Stimulated activated naive CD8-positive, alpha-beta T cell treated with anti-CD3 and anti-CD28 coated beads, Interleukin-15, amount 100 ng/mL, for 72 hours (primary cell): Measurements from ENCODE around the gene OSBPL3.
"Not testable (repeated sequence)": the region's sequence is repeated elsewhere in the genome, so short reads cannot be mapped to it uniquely, and the experiment has no call there.

Experiments
- ATAC-seq: fragments of 150-1000 bp; cut with Tn5 transposase; 2 replicates; pipeline ENCODE4 v1.10.0; 2021; ENCODE audit warnings: mild to moderate bottlenecking, moderate library complexity
- DNase-seq, 2 donors: peaks; one replicate each; pipeline ENCODE4 v3.0.0; 2021 to 2022
- H3K27ac Mint-ChIP-seq, 2 donors: one replicate each; pipeline ENCODE4 v1.8.0; 2022; ENCODE audit warnings: mild to moderate bottlenecking in 2 of 2, mixed read lengths in 2 of 2, moderate library complexity in 2 of 2
- H3K27me3 Mint-ChIP-seq: one replicate; pipeline ENCODE4 v1.8.0; 2022; ENCODE audit warnings: mixed read lengths
- H3K4me1 Mint-ChIP-seq: one replicate; pipeline ENCODE4 v1.8.0; 2022; ENCODE audit warnings: mild to moderate bottlenecking, mixed read lengths
- H3K4me3 Mint-ChIP-seq, 2 donors: one replicate each; pipeline ENCODE4 v1.8.0; 2022; ENCODE audit warnings: mild to moderate bottlenecking in 2 of 2, mixed read lengths in 2 of 2, moderate library complexity in 1 of 2
- H3K9me3 Mint-ChIP-seq, 2 donors: one replicate each; pipeline ENCODE4 v1.8.0; 2022; ENCODE audit warnings: mixed read lengths in 2 of 2

OSBPL3 gene

DNA sequence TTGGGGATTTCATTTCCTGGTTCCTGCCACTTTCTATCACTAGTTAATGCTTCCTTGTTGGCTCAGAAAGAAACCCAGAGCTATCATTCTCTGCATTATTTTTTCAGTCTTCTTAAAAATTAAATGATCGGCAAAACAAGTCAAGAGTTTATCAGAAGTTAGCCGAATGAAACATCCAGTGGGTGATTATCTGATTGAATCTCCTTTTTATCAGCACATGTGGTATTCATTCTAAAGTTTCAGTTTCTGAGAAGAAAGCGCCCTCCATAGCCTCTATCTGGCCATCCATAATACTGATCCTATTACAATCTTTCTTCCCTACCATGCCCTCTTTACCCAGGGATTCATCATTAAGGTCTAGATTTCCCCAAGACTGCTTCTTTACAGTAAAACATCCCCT, 71.8 kb downstream of the OSBPL3 start:
- no peak overlapping the region for H3K4me3 Mint-ChIP-seq
- no peaks in the 10 kb centered on the region for H3K27me3 Mint-ChIP-seq
- DNase-seq (no peak), ATAC-seq (no peak)
- peaks cover 35% of the 10 kb centered on the region for H3K4me1 Mint-ChIP-seq
- H3K27ac Mint-ChIP-seq: no peak overlapping the region
- H3K9me3 Mint-ChIP-seq: no peaks in the 10 kb centered on the region

DNA sequence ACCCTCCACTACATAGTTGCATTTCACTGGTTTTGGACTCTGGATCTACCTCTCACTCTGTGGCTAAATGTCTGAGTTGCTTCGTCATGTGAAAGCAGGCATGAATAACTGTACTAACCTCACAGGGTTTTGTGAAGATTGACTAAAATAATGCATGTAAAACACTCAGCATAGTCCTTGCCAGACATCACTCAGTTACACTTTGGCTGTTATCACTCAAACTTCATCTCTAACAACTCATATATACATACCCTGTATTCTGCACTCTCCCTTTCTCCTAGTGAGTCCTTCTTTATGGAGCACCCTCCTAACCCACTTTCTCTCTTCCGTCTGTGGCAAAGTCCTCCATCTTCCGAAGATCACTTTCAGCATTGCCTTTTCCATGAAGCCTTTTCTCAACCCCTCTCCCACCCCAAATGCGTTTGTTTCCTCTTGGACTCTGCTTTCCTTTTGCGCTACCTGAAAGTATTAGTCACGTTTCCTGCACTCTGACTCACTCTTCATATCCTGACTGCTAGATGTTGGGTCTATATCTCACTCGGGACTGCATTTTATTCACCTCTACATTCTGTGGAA, 72.6 kb downstream of the OSBPL3 start:
- ATAC-seq (peak; percentile 88), DNase-seq (peak; percentile 40 to 50)
- H3K4me3 Mint-ChIP-seq: no peak overlapping the region
- peaks cover 32% of the 10 kb centered on the region for H3K4me1 Mint-ChIP-seq
- no peaks in the 10 kb centered on the region for H3K27me3 Mint-ChIP-seq
- H3K9me3 Mint-ChIP-seq: no peaks in the 10 kb centered on the region
- no peak overlapping the region for H3K27ac Mint-ChIP-seq

DNA sequence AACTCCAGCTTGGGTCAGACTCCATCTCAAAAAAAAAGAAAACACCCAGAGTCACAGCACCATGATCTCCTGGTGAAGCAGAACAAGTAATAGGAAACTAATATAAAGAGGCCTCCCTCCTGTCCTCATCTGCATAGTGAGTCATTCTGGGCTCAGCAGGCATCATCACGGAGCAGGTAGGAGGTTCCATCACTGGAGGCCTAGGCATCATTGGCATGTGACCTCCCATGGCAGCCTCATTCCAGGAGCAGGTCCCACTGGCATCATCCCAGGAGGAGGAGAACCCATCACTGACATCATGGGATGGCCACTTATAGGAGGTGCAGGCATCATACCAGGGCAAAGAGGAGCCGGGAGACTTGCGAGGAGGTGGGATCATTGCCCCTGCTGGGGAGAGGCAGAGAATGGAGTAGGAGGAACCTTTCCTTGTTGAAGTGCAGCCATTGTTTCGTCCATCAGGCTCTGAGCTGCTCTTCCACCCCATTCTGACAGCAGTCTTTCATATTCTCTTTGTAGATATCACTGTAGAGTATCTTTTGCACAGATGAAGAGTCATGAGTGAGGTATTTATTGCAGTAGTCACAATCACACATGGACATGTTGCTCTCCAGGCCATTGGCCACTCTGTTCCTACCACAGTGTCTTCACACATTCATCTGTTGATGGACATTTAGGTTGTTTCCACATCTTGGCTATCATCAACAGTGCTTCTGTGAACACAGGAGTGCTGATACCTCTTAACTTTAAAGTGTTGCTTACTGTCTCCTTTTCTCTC, 73.8 kb downstream of the OSBPL3 start:
- DNase-seq (no peak), ATAC-seq (peak; percentile 41)
- Mint-ChIP-seq H3K4me1 (peaks cover 28% of the 10 kb centered on the region), H3K27me3 (no peaks in the 10 kb centered on the region), H3K9me3 (no peaks in the 10 kb centered on the region), H3K27ac (no peak overlapping the region), H3K4me3 (peak overlapping the region in 1 of 2 donors; percentile 61)

DNA sequence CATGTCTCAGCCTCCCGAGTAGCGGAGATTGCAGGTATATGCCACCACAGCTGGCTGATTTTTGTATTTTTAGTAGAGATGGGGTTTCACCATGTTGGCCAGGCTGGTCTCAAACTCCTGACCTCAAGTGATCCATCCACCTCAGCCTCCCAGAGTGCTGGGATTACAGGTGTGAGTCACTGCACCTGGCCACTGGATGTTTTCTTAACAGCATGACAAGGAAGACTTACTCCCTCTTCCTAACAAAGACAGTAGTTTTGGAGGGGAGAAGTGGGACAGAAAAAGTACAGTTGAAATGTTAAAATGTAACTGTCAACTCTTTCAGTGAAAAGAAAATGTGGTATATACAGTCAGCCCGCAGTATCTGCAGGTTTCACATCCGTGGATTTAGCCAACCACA, 76.0 kb downstream of the OSBPL3 start:
- H3K4me3 Mint-ChIP-seq, H3K27ac Mint-ChIP-seq, DNase-seq, ATAC-seq, H3K27me3 Mint-ChIP-seq, H3K9me3 Mint-ChIP-seq: not testable (repeated sequence)
- H3K4me1 Mint-ChIP-seq: peaks cover 38% of the 10 kb centered on the region

GRCh38 chr7:24903559-24903958, 76.4 kb downstream of the OSBPL3 start:
- no peak overlapping the region for H3K4me3 Mint-ChIP-seq
- DNase-seq: no peak
- ATAC-seq: no peak
- peaks cover 42% of the 10 kb centered on the region for H3K4me1 Mint-ChIP-seq
- no peaks in the 10 kb centered on the region for H3K9me3 Mint-ChIP-seq
- no peaks in the 10 kb centered on the region for H3K27me3 Mint-ChIP-seq
- peak overlapping the region in 1 of 2 donors; percentile 9 for H3K27ac Mint-ChIP-seq

- DNase-seq (no peak), ATAC-seq (no peak)
- H3K4me1 Mint-ChIP-seq: peaks cover 48% of the 10 kb centered on the region
- no peaks in the 10 kb centered on the region for H3K27me3 Mint-ChIP-seq
- no peak overlapping the region for H3K27ac Mint-ChIP-seq
- no peaks in the 10 kb centered on the region for H3K9me3 Mint-ChIP-seq
- no peak overlapping the region for H3K4me3 Mint-ChIP-seq
Observed at GRCh38 chr7:24902931-24903330, 77.0 kb downstream of the OSBPL3 start.

GRCh38 chr7:24902276-24902675, 77.7 kb downstream of the OSBPL3 start:
- no peak for ATAC-seq
- Mint-ChIP-seq H3K4me3 (no peak overlapping the region), H3K4me1 (peaks cover 48% of the 10 kb centered on the region), H3K27me3 (no peaks in the 10 kb centered on the region), H3K9me3 (no peaks in the 10 kb centered on the region), H3K27ac (no peak overlapping the region)
- no peak for DNase-seq

- H3K27me3 Mint-ChIP-seq: no peaks in the 10 kb centered on the region
- H3K27ac Mint-ChIP-seq: no peak overlapping the region
- ATAC-seq (no peak), DNase-seq (no peak)
- peaks cover 69% of the 10 kb centered on the region for H3K4me1 Mint-ChIP-seq
- H3K4me3 Mint-ChIP-seq: no peak overlapping the region
- no peaks in the 10 kb centered on the region for H3K9me3 Mint-ChIP-seq
Observed at GRCh38 chr7:24899905-24900304, 80.1 kb downstream of the OSBPL3 start.

DNA sequence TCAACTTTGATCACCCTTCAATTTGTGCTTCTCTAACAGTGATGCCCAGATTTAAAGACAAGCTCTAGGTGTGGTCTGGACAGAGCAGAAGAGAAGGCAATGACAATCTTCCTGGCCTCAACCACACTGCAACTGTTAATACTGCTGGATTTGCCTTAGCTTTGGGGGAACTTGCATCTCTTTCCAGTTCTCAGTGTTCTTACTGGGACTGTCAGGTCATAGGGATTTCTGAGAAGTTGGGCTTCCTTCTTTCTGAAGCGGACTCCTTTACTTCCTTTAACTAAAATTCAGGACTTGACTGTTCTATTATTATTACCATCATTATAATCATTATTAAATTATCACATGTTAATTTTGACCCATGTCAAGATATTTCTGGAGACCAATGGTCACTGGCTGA, 80.8 kb downstream of the OSBPL3 start:
- DNase-seq (no peak), ATAC-seq (peak; percentile 50)
- no peaks in the 10 kb centered on the region for H3K9me3 Mint-ChIP-seq
- peaks cover 76% of the 10 kb centered on the region for H3K4me1 Mint-ChIP-seq
- H3K4me3 Mint-ChIP-seq: peak overlapping the region; percentile 1 to 43
- peak overlapping the region in 1 of 2 donors; percentile 67 for H3K27ac Mint-ChIP-seq
- H3K27me3 Mint-ChIP-seq: no peaks in the 10 kb centered on the region

- peak overlapping the region; percentile 1 to 43 for H3K4me3 Mint-ChIP-seq
Observed at GRCh38 chr7:24898691-24899090, 81.3 kb downstream of the OSBPL3 start.

DNA sequence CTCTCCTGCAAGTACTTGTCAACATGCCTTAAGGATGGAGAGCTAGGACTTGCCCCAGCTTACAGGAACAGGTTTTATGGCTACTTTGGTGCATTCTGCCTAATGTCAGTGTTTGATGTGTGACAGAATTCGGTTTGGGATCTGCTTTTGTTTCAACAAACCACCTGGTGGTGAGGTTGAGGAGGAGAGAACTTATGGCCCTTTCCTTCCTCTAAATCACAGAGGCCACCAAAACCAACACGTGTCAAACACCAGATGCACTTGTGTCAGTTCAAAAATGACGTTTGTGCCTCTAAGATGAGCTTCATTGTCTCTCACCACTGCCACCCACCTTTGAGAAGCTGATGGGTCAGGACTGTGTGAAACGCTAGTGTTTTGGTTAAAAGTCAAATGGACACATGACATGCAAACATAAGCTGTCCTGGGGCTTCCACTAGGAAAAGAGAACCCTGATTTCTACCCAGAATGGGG, 83.9 kb downstream of the OSBPL3 start:
- Mint-ChIP-seq H3K27ac (no peak overlapping the region), H3K9me3 (no peaks in the 10 kb centered on the region), H3K4me1 (peaks cover 61% of the 10 kb centered on the region), H3K4me3 (no peak overlapping the region), H3K27me3 (no peaks in the 10 kb centered on the region)
- ATAC-seq: peak; percentile 54
- no peak for DNase-seq

More at GRCh38 chr7:24898691-24899090, 81.3 kb downstream of the OSBPL3 start:
- peak overlapping the region in 1 of 2 donors; percentile 67 for H3K27ac Mint-ChIP-seq
- no peak for DNase-seq
- no peaks in the 10 kb centered on the region for H3K27me3 Mint-ChIP-seq
- peaks cover 78% of the 10 kb centered on the region for H3K4me1 Mint-ChIP-seq
- ATAC-seq: peak; percentile 94
- H3K9me3 Mint-ChIP-seq: no peaks in the 10 kb centered on the region

- Mint-ChIP-seq H3K27ac (no peak overlapping the region), H3K4me1 (peaks cover 60% of the 10 kb centered on the region), H3K27me3 (no peaks in the 10 kb centered on the region), H3K9me3 (no peaks in the 10 kb centered on the region), H3K4me3 (no peak overlapping the region)
- ATAC-seq (no peak), DNase-seq (no peak)
Observed at GRCh38 chr7:24894429-24895221, 85.4 kb downstream of the OSBPL3 start.

DNA sequence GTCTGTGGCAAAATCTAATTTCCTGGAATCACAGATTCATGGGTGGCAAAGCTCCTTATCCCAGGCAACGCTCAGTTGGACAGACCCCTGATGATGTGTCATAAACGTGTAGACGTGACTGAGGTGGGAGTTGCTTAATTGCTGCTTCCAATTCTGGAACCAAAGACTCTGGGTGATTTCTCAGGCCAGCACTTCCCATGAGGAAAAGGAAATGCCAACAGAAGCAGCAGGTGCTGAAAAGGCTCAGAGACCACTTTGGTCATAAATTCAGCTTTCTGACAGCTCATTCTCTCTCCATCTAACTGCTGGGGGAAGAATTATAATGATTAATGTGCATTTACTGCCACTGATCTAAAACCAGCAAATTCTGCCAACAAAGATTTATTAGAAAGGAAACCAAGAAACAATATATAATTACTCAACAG, 88.7 kb downstream of the OSBPL3 start:
- no peak for ATAC-seq
- no peak overlapping the region for H3K27ac Mint-ChIP-seq
- peaks cover 58% of the 10 kb centered on the region for H3K4me1 Mint-ChIP-seq
- no peaks in the 10 kb centered on the region for H3K9me3 Mint-ChIP-seq
- no peak overlapping the region for H3K4me3 Mint-ChIP-seq
- H3K27me3 Mint-ChIP-seq: no peaks in the 10 kb centered on the region
- DNase-seq: no peak

DNA sequence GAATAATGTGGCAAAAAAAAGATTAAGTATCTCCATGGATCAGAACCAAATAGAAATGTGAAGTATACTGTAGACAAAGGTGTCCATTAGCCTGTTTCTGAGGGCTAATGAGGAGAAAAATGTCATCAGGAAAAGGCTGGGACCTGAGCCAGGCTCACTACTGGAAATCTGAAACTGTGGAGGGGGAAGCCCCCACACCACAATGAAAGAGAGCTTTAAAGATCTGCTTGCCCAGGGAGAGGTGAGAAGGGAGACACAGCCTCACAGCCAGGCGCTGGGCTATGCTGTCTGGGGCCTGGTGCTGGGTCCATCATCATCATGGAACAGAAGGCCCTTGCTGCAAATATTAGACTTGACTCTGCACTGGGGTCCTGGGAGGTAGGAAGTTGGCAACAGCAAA, 90.4 kb downstream of the OSBPL3 start:
- Mint-ChIP-seq H3K27ac (no peak overlapping the region), H3K4me1 (peaks cover 52% of the 10 kb centered on the region), H3K4me3 (no peak overlapping the region), H3K9me3 (no peaks in the 10 kb centered on the region), H3K27me3 (no peaks in the 10 kb centered on the region)
- DNase-seq (no peak), ATAC-seq (no peak)

DNA sequence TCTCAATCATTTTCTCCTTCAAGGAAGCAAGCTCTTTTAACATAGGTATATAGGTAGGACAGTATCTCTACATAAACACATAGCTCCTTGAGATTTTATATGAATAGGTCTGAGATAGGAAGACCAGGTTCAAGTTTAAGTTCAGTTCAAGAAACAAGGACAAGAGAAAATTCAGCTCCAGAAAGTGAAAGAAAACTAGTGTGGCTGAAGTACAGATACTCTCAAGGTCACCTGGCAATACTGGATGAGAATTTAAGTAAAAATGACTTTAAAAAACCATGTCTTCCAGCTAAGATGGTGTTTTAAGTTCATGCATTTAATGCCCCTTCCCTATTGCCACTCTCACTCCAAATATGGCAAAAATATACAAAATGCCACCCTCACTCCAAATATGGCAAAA, 91.3 kb downstream of the OSBPL3 start:
- H3K27ac Mint-ChIP-seq: no peak overlapping the region
- H3K4me3 Mint-ChIP-seq: no peak overlapping the region
- H3K27me3 Mint-ChIP-seq: no peaks in the 10 kb centered on the region
- DNase-seq (no peak), ATAC-seq (no peak)
- no peaks in the 10 kb centered on the region for H3K9me3 Mint-ChIP-seq
- H3K4me1 Mint-ChIP-seq: peaks cover 55% of the 10 kb centered on the region

- no peak overlapping the region for H3K27ac Mint-ChIP-seq
- H3K9me3 Mint-ChIP-seq: no peaks in the 10 kb centered on the region
- H3K4me3 Mint-ChIP-seq: no peak overlapping the region
- no peaks in the 10 kb centered on the region for H3K27me3 Mint-ChIP-seq
- H3K4me1 Mint-ChIP-seq: peaks cover 64% of the 10 kb centered on the region
- DNase-seq: no peak
- no peak for ATAC-seq
Observed at GRCh38 chr7:24885716-24886115, 94.3 kb downstream of the OSBPL3 start.
